NCI-H82 treated with DMSO at 0.1 percent for 48 hours (cell line): ENCODE results near the gene ADAMTS14.
"Not testable (repeated sequence)": the region's sequence is repeated elsewhere in the genome, so short reads cannot be mapped to it uniquely, and the experiment has no call there.

Source experiments
- DNase-seq: peaks from one replicate; lab custom pipeline; 2025; ENCODE audit not compliant: unreplicated experiment; lab: John Stamatoyannopoulos, UW

ADAMTS14 gene

GRCh38 chr10:70672165-70673042 lies at the start of gene ADAMTS14:
Gene ADAMTS14 (plus strand): TSS chr10:70672506. CDS start chr10:70672803, 297 bp downstream.
- DNase-seq = no peak

- no peak for DNase-seq
These were observed 49.8 kb upstream of the ADAMTS14 start for GRCh38 chr10:70622541-70622940.

- no peak for DNase-seq
These were observed 49.1 kb upstream of the ADAMTS14 start for GRCh38 chr10:70622981-70623844.

GRCh38 chr10:70626056-70626455 lies 46.2 kb upstream of the ADAMTS14 start:
- DNase-seq = no peak

- no peak for DNase-seq
These were observed 43.0 kb upstream of the ADAMTS14 start for GRCh38 chr10:70629338-70629737.

- DNase-seq = not testable (repeated sequence)
These were observed 40.6 kb upstream of the ADAMTS14 start for GRCh38 chr10:70631735-70632134.

- DNase-seq = no peak
These were observed 38.3 kb upstream of the ADAMTS14 start for GRCh38 chr10:70634011-70634410.

GRCh38 chr10:70634515-70634914 lies 37.8 kb upstream of the ADAMTS14 start:
- not testable (repeated sequence) for DNase-seq

GRCh38 chr10:70639640-70640383 lies 32.5 kb upstream of the ADAMTS14 start:
- DNase-seq = not testable (repeated sequence)

- DNase-seq = not testable (repeated sequence)
These were observed 29.0 kb upstream of the ADAMTS14 start for GRCh38 chr10:70643272-70643671.

- DNase-seq = not testable (repeated sequence)
These were observed 27.3 kb upstream of the ADAMTS14 start for GRCh38 chr10:70644959-70645358.

- DNase-seq = no peak
These were observed 25.2 kb upstream of the ADAMTS14 start for GRCh38 chr10:70647086-70647485.

GRCh38 chr10:70648427-70648826 lies 23.9 kb upstream of the ADAMTS14 start:
- DNase-seq = no peak

- DNase-seq = no peak
These were observed 22.8 kb upstream of the ADAMTS14 start for GRCh38 chr10:70649526-70649925.

GRCh38 chr10:70650104-70650503 lies 22.2 kb upstream of the ADAMTS14 start:
- no peak for DNase-seq

GRCh38 chr10:70650718-70651117 lies 21.6 kb upstream of the ADAMTS14 start:
- no peak for DNase-seq

- no peak for DNase-seq
These were observed 20.6 kb upstream of the ADAMTS14 start for GRCh38 chr10:70651661-70652060.

GRCh38 chr10:70652761-70653657 lies 19.3 kb upstream of the ADAMTS14 start:
- no peak for DNase-seq

GRCh38 chr10:70655316-70655715 lies 17.0 kb upstream of the ADAMTS14 start:
- DNase-seq = no peak

GRCh38 chr10:70656489-70656888 lies 15.8 kb upstream of the ADAMTS14 start:
- DNase-seq = no peak
